OCI-LY3 (cell line): ENCODE measurements around the gene ARL3.

Experiments
- EZH2phosphoT487 ChIP-seq: fragments of 200-600 bp; shearing (Covaris generic); IDR thresholded peaks from 2 replicates; pipeline ENCODE4 v1.6.1; 2018; ENCODE audit warnings: antibody characterized with exemption, mixed run types, low read depth
- TF ChIP-seq, protein P1 (sequence below): fragments of 200-600, 300-600 bp; sonication (generic); IDR thresholded peaks from 2 replicates; pipeline ENCODE4 v1.5.1; 2014; ENCODE audit warnings: antibody characterized with exemption, low read length, low read depth

DNA sequence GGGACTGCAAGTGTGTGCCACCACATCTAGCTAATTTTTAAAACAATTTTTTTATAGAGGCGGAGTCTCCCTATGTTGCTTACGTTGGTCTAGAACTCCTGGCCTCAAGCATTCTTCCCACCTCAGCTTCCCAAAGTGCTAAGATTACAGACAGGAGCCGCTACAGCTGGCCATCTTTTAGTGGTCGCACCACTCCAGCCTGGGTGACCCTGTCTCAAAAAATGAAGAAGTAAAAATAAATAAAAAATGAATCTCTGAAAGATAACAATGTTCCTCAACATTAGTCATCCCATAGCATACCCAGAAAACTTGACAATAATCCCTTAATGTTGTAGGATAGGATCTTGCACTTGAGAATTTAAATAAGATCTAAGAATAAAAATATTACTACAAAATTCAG, 47.8 kb upstream of the ARL3 start:
- TF ChIP-seq, protein P1, sequence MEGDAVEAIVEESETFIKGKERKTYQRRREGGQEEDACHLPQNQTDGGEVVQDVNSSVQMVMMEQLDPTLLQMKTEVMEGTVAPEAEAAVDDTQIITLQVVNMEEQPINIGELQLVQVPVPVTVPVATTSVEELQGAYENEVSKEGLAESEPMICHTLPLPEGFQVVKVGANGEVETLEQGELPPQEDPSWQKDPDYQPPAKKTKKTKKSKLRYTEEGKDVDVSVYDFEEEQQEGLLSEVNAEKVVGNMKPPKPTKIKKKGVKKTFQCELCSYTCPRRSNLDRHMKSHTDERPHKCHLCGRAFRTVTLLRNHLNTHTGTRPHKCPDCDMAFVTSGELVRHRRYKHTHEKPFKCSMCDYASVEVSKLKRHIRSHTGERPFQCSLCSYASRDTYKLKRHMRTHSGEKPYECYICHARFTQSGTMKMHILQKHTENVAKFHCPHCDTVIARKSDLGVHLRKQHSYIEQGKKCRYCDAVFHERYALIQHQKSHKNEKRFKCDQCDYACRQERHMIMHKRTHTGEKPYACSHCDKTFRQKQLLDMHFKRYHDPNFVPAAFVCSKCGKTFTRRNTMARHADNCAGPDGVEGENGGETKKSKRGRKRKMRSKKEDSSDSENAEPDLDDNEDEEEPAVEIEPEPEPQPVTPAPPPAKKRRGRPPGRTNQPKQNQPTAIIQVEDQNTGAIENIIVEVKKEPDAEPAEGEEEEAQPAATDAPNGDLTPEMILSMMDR, result no peak
- TF ChIP-seq EZH2phosphoT487, result no peak
